GM12891 (cell line): Measurements from ENCODE around the gene SMIM35.

Source experiments
- POLR2A ChIP-seq: IDR thresholded peaks from 2 replicates; pipeline ENCODE4 v1.6.1; 2011; ENCODE audit warnings: low read depth, low read length, control low read depth
- POLR2AphosphoS5 ChIP-seq: IDR thresholded peaks from 2 replicates; pipeline ENCODE4 v1.6.1; 2011; ENCODE audit warnings: low read depth, low read length, control low read depth
- SPI1 ChIP-seq: IDR thresholded peaks from 2 replicates; pipeline ENCODE4 v1.6.1; 2011; ENCODE audit warnings: low read depth, low read length, control low read depth
- TAF1 ChIP-seq: IDR thresholded peaks from 2 replicates; pipeline ENCODE4 v1.6.1; 2011; ENCODE audit warnings: low read depth, low read length, control low read depth

DNA sequence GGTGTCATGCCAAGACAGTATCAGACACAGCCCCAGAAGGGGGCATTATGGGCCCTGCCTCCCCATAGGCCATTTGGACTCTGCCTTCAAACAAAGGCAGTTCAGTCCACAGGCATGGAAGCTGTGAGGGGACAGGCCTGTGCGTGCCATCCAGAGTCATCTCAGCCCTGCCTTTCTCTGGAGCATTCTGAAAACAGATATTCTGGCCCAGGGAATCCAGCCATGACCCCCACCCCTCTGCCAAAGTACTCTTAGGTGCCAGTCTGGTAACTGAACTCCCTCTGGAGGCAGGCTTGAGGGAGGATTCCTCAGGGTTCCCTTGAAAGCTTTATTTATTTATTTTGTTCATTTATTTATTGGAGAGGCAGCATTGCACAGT, 85.9 kb downstream of the SMIM35 start:
- TF ChIP-seq POLR2A (no peak), POLR2AphosphoS5 (no peak), TAF1 (no peak), SPI1 (no peak)
